OCI-LY3 (cell line): ENCODE measurements around the gene IL18RAP.

Experiments
- CTCF ChIP-seq: fragments of 200-600, 300-600 bp; sonication (generic); IDR thresholded peaks from 2 replicates; pipeline ENCODE4 v1.5.1; 2014; ENCODE audit warnings: antibody characterized with exemption, low read length, low read depth
- EZH2phosphoT487 ChIP-seq: fragments of 200-600 bp; shearing (Covaris generic); IDR thresholded peaks from 2 replicates; pipeline ENCODE4 v1.6.1; 2018; ENCODE audit warnings: antibody characterized with exemption, mixed run types, low read depth

DNA sequence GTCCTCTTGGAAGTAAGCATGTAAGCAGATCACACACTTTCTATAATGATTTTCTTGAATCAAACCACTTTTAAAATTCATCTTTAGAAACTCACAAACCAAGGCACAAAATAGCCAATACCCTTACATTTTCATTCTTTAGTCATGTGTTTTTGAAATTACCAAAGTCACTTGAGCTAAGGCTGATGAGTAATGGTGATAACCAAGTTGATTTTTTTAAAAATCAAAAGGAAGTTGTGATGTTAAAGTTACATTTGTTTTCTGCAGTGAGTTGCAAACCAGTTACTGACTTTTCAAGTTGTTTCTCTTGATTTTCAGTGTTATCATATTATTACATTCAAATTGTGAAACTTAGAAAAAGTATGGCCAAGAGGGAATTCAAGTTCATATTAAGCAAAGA lies 21.5 kb upstream of the IL18RAP start:
- TF ChIP-seq CTCF = no peak
- TF ChIP-seq EZH2phosphoT487 = no peak
